OCI-LY1 (cell line): Measurements from ENCODE around the gene MEMO1.
"Not testable (repeated sequence)": the region's sequence is repeated elsewhere in the genome, so short reads cannot be mapped to it uniquely, and the experiment has no call there.

Experiments
- H2AFZ ChIP-seq: fragments of 200-600 bp; sonication (generic), shearing (Covaris generic); 2 replicates; pipeline ENCODE4 v1.6.0; 2014; ENCODE audit warnings: antibody characterized with exemption, mild to moderate bottlenecking, low read length
- H3F3A ChIP-seq: fragments of 200-600 bp; sonication (generic), shearing (Covaris generic); 2 replicates; pipeline ENCODE4 v1.6.0; 2014; ENCODE audit warnings: mild to moderate bottlenecking, antibody characterized with exemption, low read length, moderate library complexity; ENCODE audit not compliant: insufficient read depth
- H3K27ac ChIP-seq: fragments of 200-600 bp; sonication (generic); 2 replicates; pipeline ENCODE4 v1.5.1; 2014; ENCODE audit warnings: low read length, mixed run types, mild to moderate bottlenecking, low read depth; ENCODE audit not compliant: poor library complexity, severe bottlenecking
- H3K27me3 ChIP-seq: fragments of 200-600 bp; sonication (generic); 2 replicates; pipeline ENCODE4 v1.6.0; 2014; ENCODE audit warnings: antibody characterized with exemption, mild to moderate bottlenecking, low read length, moderate library complexity; ENCODE audit not compliant: insufficient read depth
- H3K36me3 ChIP-seq: fragments of 200-600 bp; sonication (generic); 2 replicates; pipeline ENCODE4 v1.6.1; 2014; ENCODE audit warnings: mild to moderate bottlenecking, antibody characterized with exemption, low read length, moderate library complexity, mixed read lengths; ENCODE audit not compliant: insufficient read depth
- H3K4me1 ChIP-seq: fragments of 200-600 bp; sonication (generic); 2 replicates; pipeline ENCODE4 v1.5.1; 2014; ENCODE audit warnings: mild to moderate bottlenecking, low read length, moderate library complexity; ENCODE audit not compliant: insufficient read depth, severe bottlenecking
- H3K4me2 ChIP-seq: fragments of 200-600 bp; sonication (generic), shearing (Covaris generic); 2 replicates; pipeline ENCODE4 v1.6.1; 2014; ENCODE audit warnings: low read length
- H3K4me3 ChIP-seq: fragments of 200-600 bp; sonication (generic); 2 replicates; pipeline ENCODE4 v1.5.1; 2014; ENCODE audit warnings: low read length, low read depth, mild to moderate bottlenecking, mixed read lengths; ENCODE audit not compliant: poor library complexity, severe bottlenecking
- H3K79me2 ChIP-seq: fragments of 200-600 bp; shearing (Covaris generic); 2 replicates; pipeline ENCODE4 v1.6.1; 2016; ENCODE audit warnings: mixed run types, low read length, mixed read lengths; ENCODE audit not compliant: insufficient read depth
- H3K9ac ChIP-seq: fragments of 200-600 bp; sonication (generic), shearing (Covaris generic); 2 replicates; pipeline ENCODE4 v1.6.1; 2014; ENCODE audit warnings: mild to moderate bottlenecking, low read length, mixed read lengths
- H3K9me2 ChIP-seq: fragments of 200-600 bp; sonication (generic), shearing (Covaris generic); 2 replicates; pipeline ENCODE4 v1.6.1; 2014; ENCODE audit warnings: low read depth, mild to moderate bottlenecking, low read length, mixed read lengths
- H3K9me3 ChIP-seq: fragments of 200-600 bp; shearing (Covaris generic); 2 replicates; pipeline ENCODE4 v1.6.1; 2014; ENCODE audit warnings: low read length, mixed read lengths
- H4K20me1 ChIP-seq: fragments of 200-600 bp; sonication (generic), shearing (Covaris generic); 2 replicates; pipeline ENCODE4 v1.6.0; 2016; ENCODE audit warnings: mild to moderate bottlenecking, low read length; ENCODE audit not compliant: insufficient read depth
- EZH2 ChIP-seq: fragments of 200-600 bp; sonication (generic), shearing (Covaris generic); IDR thresholded peaks from 2 replicates; pipeline ENCODE4 v1.8.0; 2017; ENCODE audit warnings: borderline replicate concordance, mixed run types, mild to moderate bottlenecking, antibody characterized with exemption, low read length, moderate library complexity, mixed read lengths
- TF ChIP-seq, protein P1 (sequence below): fragments of 200-600 bp; sonication (generic), shearing (Covaris generic); IDR thresholded peaks from 2 replicates; pipeline ENCODE4 v1.5.1; 2017; ENCODE audit warnings: mild to moderate bottlenecking, antibody characterized with exemption, low read length, moderate library complexity, mixed read lengths

The MEMO1 gene

DNA sequence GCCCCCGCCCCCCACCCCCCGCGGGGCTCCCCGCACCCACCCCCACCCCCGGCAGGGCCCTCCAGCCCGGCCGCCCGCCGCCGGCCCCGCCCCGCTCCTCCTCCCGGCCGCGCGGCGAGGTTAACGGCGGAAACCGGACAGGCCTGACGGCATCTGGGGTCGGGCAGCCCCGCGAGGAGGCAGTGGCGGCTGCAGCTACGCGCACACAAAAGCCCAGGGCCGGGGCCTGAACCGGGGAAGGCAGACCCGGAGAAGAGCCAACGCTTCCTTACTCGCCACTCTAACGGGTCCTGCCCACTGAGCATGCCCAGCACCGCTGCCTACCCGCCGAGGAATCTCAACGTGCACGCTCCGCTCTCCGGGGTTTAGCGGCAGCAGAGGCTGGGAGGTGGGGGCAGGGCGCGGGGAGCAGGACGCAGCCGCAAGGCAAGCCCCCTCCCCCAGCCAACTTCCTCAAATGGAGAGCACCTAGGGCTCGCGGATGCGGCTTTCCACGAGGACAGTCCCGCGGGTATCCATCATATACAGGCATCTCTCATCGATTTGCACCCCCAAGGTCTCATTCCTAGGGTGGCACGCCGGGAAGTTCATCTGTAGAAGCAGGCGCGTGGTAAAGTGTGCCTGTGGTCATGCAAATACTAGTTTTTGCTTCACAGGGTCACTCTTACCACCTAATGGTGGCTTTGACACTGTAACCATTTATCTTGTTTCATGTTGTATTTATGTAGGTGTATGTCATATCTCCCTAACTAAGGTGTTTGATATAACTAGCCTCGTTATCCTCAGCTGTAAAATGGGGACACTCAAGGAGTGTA, at the start of gene MEMO1:
MEMO1 (minus strand) TSS at position 339 of the 815 bp plus-strand sequence. CDS start 761 bp downstream, outside the sequence.
- Histone ChIP-seq H3K9ac (peak within 1 kb of the TSS; percentile 96), H3F3A (no peaks in the 10 kb centered on the region), H3K9me3 (no peaks in the 10 kb centered on the region), H2AFZ (0 out of 2 replicates have a peak within 1 kb of the TSS, but pooled peaks have one; percentile 8), H3K9me2 (no peaks in the 10 kb centered on the region), H3K27me3 (no peaks in the 10 kb centered on the region), H3K79me2 (peaks cover 37% of the 10 kb centered on the region), H3K4me3 (peak within 1 kb of the TSS; percentile 96), H3K4me1 (peaks cover 38% of the 10 kb centered on the region), H3K4me2 (peak within 1 kb of the TSS; percentile 98), H4K20me1 (no peaks in the 10 kb centered on the region), H3K27ac (peak within 1 kb of the TSS; percentile 94), H3K36me3 (0 out of 2 replicates have a peak, but pooled peaks cover under 1% of the 10 kb centered on the region)
- no peak for TF ChIP-seq EZH2
- TF ChIP-seq, protein P1, sequence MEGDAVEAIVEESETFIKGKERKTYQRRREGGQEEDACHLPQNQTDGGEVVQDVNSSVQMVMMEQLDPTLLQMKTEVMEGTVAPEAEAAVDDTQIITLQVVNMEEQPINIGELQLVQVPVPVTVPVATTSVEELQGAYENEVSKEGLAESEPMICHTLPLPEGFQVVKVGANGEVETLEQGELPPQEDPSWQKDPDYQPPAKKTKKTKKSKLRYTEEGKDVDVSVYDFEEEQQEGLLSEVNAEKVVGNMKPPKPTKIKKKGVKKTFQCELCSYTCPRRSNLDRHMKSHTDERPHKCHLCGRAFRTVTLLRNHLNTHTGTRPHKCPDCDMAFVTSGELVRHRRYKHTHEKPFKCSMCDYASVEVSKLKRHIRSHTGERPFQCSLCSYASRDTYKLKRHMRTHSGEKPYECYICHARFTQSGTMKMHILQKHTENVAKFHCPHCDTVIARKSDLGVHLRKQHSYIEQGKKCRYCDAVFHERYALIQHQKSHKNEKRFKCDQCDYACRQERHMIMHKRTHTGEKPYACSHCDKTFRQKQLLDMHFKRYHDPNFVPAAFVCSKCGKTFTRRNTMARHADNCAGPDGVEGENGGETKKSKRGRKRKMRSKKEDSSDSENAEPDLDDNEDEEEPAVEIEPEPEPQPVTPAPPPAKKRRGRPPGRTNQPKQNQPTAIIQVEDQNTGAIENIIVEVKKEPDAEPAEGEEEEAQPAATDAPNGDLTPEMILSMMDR, result no peak; the same call in 1 of the 2 replicates

DNA sequence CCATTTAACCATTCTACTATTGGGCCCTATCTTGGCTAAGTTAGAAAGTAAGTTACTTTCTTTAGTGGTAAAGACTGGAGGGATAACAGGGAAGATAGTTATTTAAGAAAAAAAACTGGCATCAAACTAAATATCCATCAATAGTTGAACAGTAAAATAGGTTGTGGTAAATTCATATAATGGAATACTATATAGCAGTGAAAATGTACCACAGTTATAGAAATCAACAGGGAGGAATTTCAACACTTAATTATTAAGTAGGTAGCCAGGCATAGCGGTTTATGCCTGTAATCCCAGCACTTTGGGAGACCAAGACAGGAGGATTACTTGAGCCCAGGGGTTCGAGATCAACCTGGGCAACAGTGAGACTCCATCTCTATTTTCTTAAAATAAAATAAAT, 49.5 kb upstream of the MEMO1 start:
- Histone ChIP-seq H3K4me1 (peaks cover 14% of the 10 kb centered on the region), H3K9ac (no peak overlapping the region), H3K27ac (no peak overlapping the region), H3K4me2 (no peak overlapping the region), H3K9me2 (no peaks in the 10 kb centered on the region), H3K9me3 (no peaks in the 10 kb centered on the region), H3K27me3 (no peaks in the 10 kb centered on the region), H3K79me2 (peaks cover 7% of the 10 kb centered on the region; the same call in 1 of the 2 replicates), H2AFZ (no peak overlapping the region), H3F3A (no peaks in the 10 kb centered on the region), H3K36me3 (no peaks in the 10 kb centered on the region), H3K4me3 (no peak overlapping the region), H4K20me1 (no peaks in the 10 kb centered on the region)
- TF ChIP-seq EZH2, result no peak
- TF ChIP-seq, protein P1, result no peak

DNA sequence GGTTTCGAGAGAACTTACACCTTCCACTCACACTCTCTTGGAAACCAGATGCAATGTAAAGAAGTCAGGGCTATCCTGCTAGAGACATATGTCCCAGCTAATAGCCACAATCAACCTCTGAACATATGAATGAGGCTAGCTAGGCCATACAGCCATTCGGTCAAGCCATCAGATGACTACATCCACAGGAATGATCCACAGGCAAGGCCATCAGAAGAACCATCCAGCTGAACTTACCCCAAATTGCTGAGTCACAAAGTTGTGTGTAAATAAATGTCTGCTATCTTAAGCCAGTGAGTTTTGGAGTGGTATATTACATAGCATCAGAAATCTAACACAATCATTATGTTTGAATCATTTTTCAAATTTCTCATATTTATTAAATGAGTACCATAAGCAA, 47.3 kb upstream of the MEMO1 start:
- no peak for TF ChIP-seq EZH2
- TF ChIP-seq, protein P1, result no peak
- H3K36me3 ChIP-seq, result no peaks in the 10 kb centered on the region
- no peaks in the 10 kb centered on the region for H3K79me2 ChIP-seq
- H3K9me2 ChIP-seq, result no peaks in the 10 kb centered on the region
- no peak overlapping the region for H3K4me2 ChIP-seq
- H3K4me1 ChIP-seq, result peaks cover 9% of the 10 kb centered on the region
- no peak overlapping the region for H2AFZ ChIP-seq
- H3K27me3 ChIP-seq, result no peaks in the 10 kb centered on the region
- no peak overlapping the region for H3K27ac ChIP-seq
- H3K9me3 ChIP-seq, result no peaks in the 10 kb centered on the region
- no peaks in the 10 kb centered on the region for H3F3A ChIP-seq
- H3K4me3 ChIP-seq, result no peak overlapping the region
- H4K20me1 ChIP-seq, result no peaks in the 10 kb centered on the region
- H3K9ac ChIP-seq, result no peak overlapping the region

GRCh38 chr2:32054583-32054982, 43.8 kb upstream of the MEMO1 start:
- H3K9me3 ChIP-seq, H3K4me2 ChIP-seq, H3K79me2 ChIP-seq, H3K4me3 ChIP-seq, H3K36me3 ChIP-seq, H3K9ac ChIP-seq, H3F3A ChIP-seq, H4K20me1 ChIP-seq, H3K27me3 ChIP-seq, H3K27ac ChIP-seq, H3K9me2 ChIP-seq, H2AFZ ChIP-seq, H3K4me1 ChIP-seq: not testable (repeated sequence)
